Erythroblast (primary cell): ENCODE data around the gene CLEC10A.

Experiments
- DNase-seq, 2 experiments: peaks; one replicate each; lab custom pipeline; 2025; lab: John Stamatoyannopoulos, UW
- GATA1 ChIP-seq: IDR thresholded peaks from 2 replicates; pipeline ENCODE4 v1.6.1; 2011; ENCODE audit warnings: low read depth, mild to moderate bottlenecking, control low read depth, low read length, moderate library complexity
- POLR2A ChIP-seq: IDR thresholded peaks from 2 replicates; pipeline ENCODE4 v1.6.1; 2011; ENCODE audit warnings: mild to moderate bottlenecking, low read length

The CLEC10A gene

GRCh38 chr17:7045492-7046126 is 34.4 kb downstream of the CLEC10A start:
- DNase-seq = peak; percentile 72 to 83
- TF ChIP-seq POLR2A (no peak), GATA1 (no peak)

DNA sequence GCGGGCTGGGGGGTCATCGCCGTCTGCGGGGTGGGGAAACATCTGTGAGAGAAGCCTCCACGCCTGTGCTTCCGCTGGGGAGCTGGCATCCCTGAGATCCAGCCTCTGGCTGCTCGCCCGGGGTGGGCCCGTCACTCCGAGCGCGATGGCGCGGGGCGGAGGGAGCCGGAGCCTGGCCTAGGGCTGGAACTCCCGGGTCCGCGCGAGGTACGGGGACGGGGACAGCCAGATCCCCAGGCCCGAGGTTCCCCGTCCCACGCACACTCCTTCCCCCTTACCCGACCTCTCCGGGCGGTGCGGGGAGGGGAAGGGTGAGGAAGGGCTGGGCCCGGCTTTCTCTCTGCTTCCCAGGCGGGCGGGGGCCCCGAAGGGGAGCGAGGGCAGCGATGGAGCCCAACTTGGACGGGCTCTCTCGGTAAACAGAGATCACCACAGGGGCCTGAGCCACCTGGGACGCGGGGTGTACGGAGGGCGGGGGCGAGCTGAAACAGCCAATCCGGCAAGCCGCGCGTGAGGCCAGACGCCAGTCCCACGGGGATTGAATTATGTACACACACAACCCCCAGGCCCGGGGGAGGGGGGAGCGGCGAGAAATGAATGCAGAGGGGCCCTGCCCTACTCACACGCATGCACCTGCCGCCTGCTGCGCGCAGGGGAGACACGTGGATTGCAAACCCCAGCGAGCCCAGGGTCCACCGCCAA is 36.4 kb downstream of the CLEC10A start, which contains the start of gene SLC16A11:
TSS of gene SLC16A11 (minus strand) at position 596 of the 702 bp plus-strand sequence. CDS start at position 17, 579 bp downstream.
- DNase-seq = no peak
- TF ChIP-seq GATA1 (no peak), POLR2A (no peak)

DNA sequence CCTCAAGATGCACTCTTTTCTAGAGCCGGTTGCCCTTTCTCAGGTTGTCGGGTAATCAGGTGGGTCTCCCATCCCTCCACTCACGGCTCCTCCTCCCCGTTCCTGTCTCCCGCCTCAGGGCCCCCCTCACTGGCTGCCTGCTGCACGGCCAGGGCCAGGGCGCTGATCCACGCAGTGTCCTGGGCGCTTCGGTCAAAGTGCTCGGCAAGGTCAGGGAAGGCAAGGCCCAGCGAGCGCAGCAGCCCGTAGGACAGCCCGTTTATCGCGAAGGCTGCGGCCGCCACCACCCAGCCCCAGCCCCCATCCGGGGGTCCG is 36.9 kb downstream of the CLEC10A start:
- TF ChIP-seq POLR2A (peak; percentile 4), GATA1 (no peak)
- DNase-seq = no peak

- peak; percentile 26 for TF ChIP-seq POLR2A
- TF ChIP-seq GATA1 = no peak
- peak in 1 of 2 experiments; percentile 26 for DNase-seq
Measured at GRCh38 chr17:7042501-7043181, 37.4 kb downstream of the CLEC10A start.

- TF ChIP-seq GATA1 (no peak), POLR2A (no peak)
- no peak for DNase-seq
Measured at GRCh38 chr17:7041607-7042500, 38.2 kb downstream of the CLEC10A start.

DNA sequence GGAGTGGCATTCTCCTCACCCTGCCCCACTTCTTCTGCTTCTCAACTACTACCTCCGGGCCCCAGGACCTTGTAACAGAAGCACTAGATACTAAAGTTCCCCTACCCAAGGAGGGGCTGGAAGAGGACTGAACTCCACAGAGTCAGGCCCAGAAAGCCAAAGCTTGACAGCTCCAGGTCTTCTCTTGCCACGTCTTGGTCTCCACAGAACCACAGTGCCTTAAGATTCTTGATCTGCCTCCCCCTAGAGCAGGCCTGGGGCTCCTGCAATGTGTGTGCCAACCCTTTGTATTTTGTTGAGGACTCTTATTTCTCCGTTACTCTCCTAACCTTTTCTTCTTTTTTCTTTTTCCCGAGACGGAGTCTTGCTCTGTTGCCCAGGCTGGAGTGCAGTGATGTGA is 40.2 kb downstream of the CLEC10A start:
- no peak for DNase-seq
- TF ChIP-seq POLR2A = no peak
- TF ChIP-seq GATA1 = no peak

- no peak for DNase-seq
- no peak for TF ChIP-seq GATA1
Measured at GRCh38 chr17:7038025-7038862, 41.8 kb downstream of the CLEC10A start.

DNA sequence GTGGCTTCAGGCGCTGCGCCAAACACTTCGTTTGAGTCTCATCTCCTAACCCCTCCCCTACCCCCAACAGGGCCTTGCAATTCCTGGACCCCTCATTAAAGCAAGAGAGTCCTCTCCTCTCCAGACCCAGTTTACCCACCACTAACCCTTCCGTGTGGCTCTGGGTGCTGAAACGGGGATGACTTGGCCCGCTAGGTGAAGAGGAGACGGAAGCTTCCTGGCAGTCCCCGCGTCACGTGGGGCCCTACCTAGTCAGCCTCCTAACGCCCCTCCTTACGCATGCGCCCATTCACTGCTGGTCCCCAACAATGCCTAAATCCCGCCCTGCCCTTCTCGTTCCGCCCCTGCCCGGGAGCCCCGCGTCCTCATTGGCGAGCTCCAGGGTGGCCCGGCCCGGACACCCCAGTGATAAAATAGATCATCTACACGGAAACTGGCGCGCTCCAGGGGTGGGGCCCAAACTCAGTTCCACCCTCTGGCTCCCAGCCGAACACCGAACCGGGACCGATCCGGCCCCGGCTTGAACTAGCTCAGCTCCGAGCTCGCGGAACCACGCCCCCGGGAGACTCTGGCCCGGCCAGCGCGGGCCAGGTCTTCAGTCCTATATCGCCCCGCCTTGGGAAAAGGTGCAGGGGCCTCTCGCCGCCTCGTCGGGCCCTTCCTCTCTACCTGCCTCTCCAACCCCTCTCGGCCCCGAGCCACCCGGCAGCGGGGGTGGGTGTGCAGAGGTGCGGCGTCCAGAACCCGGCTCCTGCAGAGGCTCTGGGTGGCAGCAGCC is 44.3 kb downstream of the CLEC10A start, which contains the start of gene SLC16A13:
TSS of gene SLC16A13 (plus strand) at position 425 of the 778 bp plus-strand sequence. CDS start 368 bp downstream, outside the sequence.
- TF ChIP-seq GATA1 = no peak
- TF ChIP-seq POLR2A = peak; percentile 99

GRCh38 chr17:7034955-7035590 is 45.0 kb downstream of the CLEC10A start:
- DNase-seq = no peak

More for the DNA sequence above, 44.3 kb downstream of the CLEC10A start, which contains the start of gene SLC16A13:
- peak; percentile 96 to 97 for DNase-seq

DNA sequence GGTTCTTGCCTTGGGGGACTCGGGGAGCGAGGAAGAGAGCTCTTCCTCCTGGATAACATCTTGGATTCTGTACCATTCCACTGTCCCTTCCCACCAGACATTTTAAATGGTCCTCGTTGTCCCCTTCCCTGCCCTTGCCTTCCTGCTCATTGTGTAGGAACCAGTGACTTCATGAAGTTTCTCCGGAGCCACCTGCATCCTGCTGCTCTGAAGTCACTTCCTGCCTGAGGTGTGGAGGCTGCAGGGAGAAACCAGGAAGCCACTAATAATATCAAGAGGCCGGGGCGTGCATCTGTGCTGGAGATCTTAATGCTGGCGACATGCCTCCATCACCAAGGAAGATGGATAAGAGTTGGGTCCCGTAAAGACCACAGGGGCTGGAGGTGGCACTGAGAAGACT is 50.4 kb downstream of the CLEC10A start:
- no peak for DNase-seq

More at GRCh38 chr17:7034955-7035590, 45.0 kb downstream of the CLEC10A start:
- TF ChIP-seq POLR2A = no peak
- no peak for TF ChIP-seq GATA1

GRCh38 chr17:7029096-7029495 is 51.0 kb downstream of the CLEC10A start:
- DNase-seq = no peak
- TF ChIP-seq POLR2A = no peak
- TF ChIP-seq GATA1 = no peak

More for the DNA sequence above, 50.4 kb downstream of the CLEC10A start:
- TF ChIP-seq GATA1 (no peak), POLR2A (no peak)

GRCh38 chr17:7027335-7027734 is 52.7 kb downstream of the CLEC10A start:
- TF ChIP-seq GATA1 (no peak), POLR2A (no peak)
- DNase-seq = no peak
